ENCODE measurements around the gene KIF5A.
"Not testable (repeated sequence)": the region's sequence is repeated elsewhere in the genome, so short reads cannot be mapped to it uniquely, and the experiment has no call there.

Gene KIF5A

GRCh38 chr12:57558864-57559263, 9.0 kb downstream of the KIF5A start:
- FAIRE-seq = no peak

- FAIRE-seq = no peak
Observed at GRCh38 chr12:57560516-57560915, 10.7 kb downstream of the KIF5A start.

GRCh38 chr12:57561117-57561516, 11.3 kb downstream of the KIF5A start:
- not testable (repeated sequence) for FAIRE-seq

DNA sequence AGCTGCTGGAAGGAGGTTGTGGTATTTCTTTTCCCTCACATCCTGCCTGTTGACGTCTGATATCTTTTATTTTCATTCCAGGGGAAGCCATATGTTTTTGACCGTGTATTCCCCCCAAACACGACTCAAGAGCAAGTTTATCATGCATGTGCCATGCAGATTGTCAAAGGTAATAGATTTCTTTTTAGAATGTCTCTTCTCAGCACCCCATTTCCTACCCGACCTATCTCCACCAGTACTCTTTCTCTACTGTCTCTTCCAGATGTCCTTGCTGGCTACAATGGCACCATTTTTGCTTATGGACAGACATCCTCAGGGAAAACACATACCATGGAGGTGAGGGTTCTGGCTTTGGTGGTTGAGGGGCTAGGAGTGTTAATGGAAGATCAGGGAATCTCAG, 13.5 kb downstream of the KIF5A start:
- no peak for FAIRE-seq

- no peak for FAIRE-seq
Observed at GRCh38 chr12:57564178-57564740, 14.4 kb downstream of the KIF5A start.

GRCh38 chr12:57568838-57569237, 19.0 kb downstream of the KIF5A start:
- FAIRE-seq = no peak

DNA sequence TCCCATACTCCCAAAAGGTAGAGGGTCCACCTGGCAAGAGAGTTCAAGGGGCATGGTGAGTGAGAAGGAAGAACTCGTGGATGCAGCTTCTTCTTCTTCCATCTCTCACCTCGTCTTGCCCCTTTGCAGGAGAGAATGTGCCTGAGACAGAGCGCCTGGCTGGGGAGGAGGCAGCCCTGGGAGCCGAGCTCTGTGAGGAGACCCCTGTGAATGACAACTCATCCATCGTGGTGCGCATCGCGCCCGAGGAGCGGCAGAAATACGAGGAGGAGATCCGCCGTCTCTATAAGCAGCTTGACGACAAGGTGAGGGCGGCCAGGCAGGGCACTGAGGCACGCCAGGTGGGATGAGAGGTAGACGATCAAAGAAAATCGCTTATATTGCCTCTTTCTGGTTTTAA, 20.0 kb downstream of the KIF5A start:
- FAIRE-seq = no peak

DNA sequence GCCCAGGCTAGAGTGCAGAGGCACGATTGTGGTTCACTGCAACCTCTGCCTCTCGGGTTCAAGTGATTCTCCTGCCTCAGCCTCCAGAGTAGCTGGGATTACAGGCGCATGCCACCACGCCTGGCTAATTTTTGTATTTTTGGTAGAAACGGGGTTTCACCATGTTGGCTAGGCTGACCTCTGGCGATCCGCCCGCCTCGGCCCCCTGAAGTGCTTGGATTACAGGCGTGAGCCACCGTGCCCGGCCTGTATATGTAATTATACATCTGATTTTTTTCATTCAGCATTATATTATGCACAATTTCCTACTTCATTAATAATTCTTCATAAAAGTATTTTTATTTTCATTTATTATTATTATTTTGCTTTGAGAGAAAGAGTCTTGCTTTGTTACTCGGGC, 20.6 kb downstream of the KIF5A start:
- not testable (repeated sequence) for FAIRE-seq

DNA sequence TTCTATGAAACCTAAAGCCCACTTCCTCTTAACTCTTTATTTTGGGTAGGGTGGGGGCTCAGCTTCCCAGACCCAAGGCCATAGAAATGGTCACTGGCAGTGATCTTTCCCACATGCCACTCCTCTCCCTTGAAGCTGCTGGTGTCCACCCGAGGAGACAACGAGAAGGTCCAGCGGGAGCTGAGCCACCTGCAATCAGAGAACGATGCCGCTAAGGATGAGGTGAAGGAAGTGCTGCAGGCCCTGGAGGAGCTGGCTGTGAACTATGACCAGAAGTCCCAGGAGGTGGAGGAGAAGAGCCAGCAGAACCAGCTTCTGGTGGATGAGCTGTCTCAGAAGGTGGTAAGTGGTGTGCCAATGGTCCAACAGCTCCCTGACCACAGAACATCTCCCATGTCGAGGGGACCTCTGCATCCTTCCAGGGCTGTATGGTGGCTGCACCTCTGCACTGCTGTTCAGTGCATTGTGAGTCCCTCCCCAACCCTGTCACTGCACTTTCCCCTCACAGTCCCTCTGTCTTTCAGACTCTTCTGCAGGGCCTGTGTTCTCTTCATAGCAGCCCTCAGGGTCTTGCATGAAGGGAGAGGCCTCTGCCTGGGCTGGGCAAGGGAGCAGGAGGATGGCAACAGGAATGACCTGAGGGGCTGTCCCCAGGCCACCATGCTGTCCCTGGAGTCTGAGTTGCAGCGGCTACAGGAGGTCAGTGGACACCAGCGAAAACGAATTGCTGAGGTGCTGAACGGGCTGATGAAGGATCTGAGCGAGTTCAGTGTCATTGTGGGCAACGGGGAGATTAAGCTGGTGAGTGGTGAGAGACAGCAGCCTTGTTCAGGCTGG, 22.3 kb downstream of the KIF5A start:
- FAIRE-seq = no peak

GRCh38 chr12:57574795-57575194, 25.0 kb downstream of the KIF5A start:
- no peak for FAIRE-seq

DNA sequence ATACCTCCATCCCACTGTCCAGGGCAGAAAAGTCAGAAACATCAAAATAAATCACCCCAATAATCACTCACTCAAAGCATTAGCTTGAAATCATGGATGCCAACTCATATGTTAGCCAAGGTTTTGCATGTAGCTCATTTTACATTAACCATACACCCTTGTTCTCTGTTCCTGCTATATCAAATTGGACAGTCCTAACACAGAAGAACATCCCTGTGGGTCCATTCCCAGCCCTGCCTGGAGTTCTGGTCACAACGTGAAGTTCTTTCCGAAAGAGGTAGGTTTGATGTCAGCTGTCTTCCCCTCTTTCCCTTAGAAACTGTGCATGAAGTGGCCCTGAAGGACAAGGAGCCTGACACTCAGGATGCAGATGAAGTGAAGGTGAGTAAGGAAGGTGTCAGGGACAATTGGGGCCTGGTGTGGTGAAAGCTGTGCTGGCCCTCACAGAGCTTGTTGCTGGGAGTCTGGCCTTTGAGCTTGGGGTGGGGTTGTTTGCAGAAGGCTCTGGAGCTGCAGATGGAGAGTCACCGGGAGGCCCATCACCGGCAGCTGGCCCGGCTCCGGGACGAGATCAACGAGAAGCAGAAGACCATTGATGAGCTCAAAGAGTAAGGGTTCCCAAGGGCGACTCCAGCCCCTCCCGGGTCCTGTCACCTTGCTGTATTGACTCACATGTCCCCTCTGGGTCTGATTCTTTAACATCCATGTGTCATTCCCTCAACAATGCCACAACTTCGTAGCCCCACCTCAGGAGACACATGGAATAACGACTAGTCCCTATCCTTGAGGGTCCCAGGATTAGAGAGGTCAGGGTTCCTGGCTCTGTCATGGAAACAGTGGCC, 26.1 kb downstream of the KIF5A start:
- no peak for FAIRE-seq

DNA sequence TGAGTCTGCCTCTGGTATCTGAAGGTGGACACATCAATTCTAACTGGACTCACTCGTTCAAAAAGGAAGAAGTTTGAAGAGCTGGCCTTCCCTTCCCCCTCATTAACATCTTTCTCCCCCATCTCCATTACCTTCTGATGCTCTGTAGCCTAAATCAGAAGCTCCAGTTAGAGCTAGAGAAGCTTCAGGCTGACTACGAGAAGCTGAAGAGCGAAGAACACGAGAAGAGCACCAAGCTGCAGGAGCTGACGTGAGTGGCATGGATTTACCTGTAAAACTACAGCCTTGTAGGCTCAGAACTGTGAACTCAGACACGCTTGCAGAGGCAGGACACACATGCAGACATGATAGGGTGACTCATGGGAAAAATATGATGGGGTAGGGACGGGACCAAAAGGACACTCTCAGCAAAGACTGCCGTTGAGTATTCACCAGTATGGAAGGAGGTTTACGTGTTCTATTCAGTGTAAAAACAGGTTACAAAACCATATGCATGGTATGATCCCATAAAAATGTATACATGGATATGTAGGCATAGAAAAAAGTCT, 26.8 kb downstream of the KIF5A start:
- no peak for FAIRE-seq

DNA sequence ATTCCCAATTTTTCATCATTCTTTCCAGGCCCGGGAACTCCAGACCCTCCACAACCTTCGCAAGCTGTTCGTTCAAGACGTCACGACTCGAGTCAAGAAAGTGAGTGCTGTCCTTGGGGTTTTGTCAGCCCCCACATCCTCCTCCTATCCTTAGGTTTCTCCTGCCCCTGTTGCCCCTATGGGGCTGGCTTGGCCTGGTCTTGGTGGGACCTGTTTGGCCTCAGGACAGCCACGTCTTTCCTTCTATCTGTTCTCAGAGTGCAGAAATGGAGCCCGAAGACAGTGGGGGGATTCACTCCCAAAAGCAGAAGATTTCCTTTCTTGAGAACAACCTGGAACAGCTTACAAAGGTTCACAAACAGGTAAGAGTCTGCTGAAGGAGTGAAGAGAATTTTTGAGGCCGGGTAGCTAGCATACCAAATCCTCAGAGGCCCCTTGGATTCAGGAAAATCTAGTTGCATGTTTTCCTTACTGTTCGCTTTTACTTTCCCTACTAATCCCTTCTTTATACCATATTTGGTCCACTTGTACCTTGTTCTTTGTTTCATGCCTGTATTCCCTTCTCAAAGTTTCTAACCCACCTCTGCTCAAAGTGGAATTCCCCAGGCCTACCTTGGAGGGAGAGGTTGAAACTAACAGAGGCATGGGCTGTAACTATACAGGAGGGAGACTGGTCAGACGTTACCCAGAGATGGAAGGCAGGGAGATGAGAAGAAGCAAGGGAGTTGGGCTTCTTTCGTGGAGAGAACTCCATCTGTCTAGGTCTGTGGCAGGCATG, 28.3 kb downstream of the KIF5A start:
- FAIRE-seq = no peak

DNA sequence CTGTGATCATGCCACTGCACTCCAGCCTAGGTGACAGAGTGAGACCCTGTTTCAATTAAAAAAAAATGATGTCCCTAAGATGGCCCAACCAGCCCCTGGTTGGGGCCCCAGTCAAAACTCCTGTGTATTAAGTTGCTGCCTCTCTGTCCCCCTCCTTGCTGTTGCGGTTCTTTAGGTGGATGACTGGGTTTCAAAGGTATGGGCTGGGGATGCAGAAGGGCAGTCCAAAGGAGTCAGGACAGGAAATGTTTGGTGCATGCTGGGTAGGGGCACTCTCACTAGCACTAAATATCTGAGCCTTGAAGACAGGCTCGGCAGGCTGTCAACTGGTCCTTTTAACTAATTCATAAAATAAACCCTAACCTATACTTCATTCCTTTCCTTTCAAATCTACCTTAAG, 29.2 kb downstream of the KIF5A start:
- no peak for FAIRE-seq

DNA sequence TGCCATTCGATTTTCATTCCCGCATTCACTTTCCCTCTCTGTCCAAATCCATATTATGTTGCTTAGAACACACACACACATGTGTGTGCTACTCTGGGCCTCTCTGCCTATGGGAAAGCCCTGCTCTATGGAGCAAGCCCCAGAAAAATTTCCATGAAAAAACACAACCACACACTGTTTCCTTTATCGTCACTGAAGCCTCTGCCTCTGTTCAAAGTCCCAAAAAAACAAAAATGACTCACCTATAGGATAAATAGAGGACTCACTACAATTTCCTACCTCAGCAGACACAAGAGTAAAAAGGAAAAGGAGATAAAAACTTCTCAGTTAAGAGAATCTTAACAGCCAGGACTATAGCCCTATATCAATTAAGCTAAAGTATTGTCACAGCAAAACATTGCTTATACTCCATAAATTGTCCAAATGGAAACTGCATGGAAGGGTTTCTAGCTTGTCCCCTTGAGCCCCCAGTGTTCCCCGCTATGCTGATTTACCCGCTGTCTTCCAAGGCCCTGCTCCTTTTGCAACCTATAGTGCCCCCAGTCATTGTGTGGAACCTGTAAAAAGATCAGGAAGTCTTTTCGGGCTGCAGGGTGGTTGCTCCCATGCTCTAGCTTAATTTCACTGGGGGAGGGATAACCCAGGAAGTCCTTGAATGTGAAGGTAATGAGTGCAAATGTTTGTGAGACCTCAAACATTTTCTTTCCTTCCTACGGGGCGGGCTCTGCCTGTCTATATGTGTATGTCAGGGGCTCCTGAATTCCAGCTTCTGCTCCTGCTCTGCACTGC, 30.0 kb downstream of the KIF5A start:
- no peak for FAIRE-seq

- no peak for FAIRE-seq
Observed at GRCh38 chr12:57580466-57580795, 30.6 kb downstream of the KIF5A start.

DNA sequence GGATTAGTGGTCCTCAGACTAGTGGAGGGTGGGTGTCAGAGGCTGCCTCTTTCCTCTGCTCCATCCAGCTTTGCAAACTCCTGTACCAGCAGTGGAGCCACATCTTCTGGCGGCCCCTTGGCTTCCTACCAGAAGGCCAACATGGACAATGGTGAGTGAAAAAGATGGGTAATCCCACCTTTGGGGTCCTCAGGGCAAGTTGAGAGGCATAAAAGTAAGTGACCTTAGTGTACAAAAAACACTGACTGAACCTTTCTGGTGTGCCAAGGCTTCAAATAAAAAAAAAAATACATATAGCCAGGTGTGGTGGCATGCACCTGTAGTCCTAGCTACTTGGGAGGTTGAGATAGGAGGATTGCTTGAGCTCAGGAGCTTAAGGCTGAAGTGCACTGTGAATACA, 32.0 kb downstream of the KIF5A start:
- no peak for FAIRE-seq

DNA sequence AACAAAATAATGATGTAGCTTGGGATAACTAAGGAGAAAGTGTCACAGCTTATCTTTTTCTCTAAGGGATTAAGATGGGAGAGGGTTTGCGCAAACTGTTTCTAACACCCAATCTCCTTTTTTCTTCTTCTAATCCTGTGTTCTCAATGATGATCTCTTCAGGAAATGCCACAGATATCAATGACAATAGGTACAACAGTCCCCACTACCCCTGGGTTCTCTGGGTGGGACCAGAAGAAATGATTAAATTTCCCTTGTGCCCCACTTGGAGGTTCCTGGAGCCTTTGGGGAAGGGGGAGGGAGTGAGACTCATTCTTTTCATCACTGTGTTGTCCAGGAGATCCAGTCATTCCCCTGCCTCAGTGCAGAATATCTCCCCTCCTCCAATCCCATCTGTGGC, 32.6 kb downstream of the KIF5A start:
- FAIRE-seq = no peak

- no peak for FAIRE-seq
Observed at GRCh38 chr12:57583008-57583831, 33.4 kb downstream of the KIF5A start.

DNA sequence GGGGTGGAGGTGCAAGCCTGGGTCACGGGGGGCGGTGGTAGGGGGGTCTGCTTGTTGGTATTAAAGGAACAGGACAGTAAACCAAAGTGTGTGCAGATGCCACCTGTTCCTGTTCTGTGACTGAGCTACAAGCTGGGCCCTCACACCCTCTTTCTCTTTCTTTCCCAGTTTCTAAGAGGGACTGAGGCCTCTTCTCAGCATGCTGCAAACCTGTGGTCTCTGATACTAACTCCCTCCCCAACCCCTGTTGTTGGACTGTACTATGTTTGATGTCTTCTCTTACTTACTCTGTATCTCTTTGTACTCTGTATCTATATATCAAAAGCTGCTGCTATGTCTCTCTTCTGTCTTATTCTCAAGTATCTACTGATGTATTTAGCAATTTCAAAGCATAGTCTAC, 34.2 kb downstream of the KIF5A start:
- FAIRE-seq = no peak

DNA sequence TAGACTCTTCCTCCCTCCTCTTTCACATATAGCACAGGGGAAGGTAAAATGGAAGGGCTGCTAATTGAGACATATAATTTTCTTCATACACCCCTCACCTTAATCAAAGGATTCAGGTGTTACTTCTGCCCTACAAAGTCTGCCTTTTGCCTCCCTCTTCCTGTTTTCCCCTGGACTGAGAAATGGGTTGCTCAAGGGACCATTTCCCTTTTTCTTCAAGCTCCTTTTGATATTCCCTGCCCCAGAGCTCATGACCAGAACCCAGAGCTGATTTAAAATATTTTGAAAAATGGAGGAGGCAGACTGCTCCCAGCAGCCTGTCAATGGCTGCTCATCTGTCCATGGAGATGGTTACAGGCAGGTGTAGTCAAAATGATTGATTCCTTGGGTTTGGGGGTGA, 34.8 kb downstream of the KIF5A start:
- FAIRE-seq = no peak
